HG03066 (cell line): ENCODE measurements around the gene SRBD1.
"Not testable (repeated sequence)": the region's sequence is repeated elsewhere in the genome, so short reads cannot be mapped to it uniquely, and the experiment has no call there.

Experiments used
- ATAC-seq: cut with Tn5 transposase; IDR thresholded peaks from one replicate; pipeline ENCODE4 v1.9.1; 2021; ENCODE audit warnings: low read depth; ENCODE audit not compliant: unreplicated experiment

Gene SRBD1

GRCh38 chr2:45438872-45439665, 172.0 kb downstream of the SRBD1 start:
- ATAC-seq = no peak

DNA sequence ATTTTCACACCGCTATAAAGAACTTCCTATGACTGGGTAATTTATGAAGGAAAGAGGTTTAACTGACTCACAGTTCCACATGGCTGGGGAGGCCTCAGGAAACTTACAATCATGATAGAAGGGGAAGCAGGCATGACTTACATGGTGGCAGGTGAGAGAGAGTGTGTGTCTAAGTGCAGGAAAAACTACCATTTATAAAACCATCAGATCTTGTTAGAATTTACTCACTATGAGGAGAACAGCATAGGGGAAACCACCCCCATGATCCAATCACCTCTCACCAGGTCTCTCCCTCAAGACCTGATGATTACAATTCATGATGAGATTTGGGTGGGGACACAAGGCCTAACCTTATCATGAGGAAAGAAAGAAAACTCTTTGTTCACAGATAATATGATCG, 174.6 kb downstream of the SRBD1 start:
- ATAC-seq = no peak

GRCh38 chr2:45435316-45435715, 175.8 kb downstream of the SRBD1 start:
- ATAC-seq = no peak

GRCh38 chr2:45433363-45433762, 177.7 kb downstream of the SRBD1 start:
- ATAC-seq = no peak

DNA sequence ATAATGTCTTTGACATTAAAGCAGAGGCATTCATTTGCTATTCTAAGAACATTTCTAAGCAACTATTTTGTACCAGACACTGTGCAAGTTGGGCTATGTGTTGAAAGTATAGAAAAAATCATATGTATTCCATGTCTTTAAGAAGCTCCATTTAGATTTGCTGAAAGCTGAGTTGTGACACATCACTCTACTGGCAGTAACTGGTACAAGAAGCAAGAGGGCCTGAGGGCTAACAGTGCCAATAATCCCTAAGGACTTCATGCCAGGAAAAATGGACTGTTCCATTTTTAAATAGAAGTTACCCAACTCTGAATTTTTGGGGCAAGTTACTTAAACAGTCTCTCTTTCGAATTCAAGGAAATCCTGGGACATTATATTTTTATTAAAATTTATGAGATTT, 178.7 kb downstream of the SRBD1 start:
- no peak for ATAC-seq

GRCh38 chr2:45426025-45426424, 185.0 kb downstream of the SRBD1 start:
- ATAC-seq = not testable (repeated sequence)

DNA sequence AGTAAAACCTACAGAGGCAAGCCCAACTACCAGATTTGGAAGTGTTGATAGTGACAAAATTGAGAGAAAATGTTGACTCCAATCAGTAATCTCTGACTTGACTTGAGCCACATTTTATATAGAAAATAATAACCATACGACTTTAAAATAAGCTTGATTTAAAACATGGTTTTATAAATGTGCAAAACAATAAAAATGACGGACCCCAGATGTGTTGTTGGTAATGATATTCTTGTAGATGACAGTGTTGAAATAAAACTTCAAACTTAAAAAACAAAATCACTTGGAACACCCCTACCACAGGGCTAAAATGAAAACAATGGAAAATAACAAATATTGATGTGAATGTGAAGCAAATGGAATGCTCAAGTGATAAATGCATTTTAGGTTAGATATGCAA, 188.1 kb downstream of the SRBD1 start:
- no peak for ATAC-seq

- no peak for ATAC-seq
These were observed 192.5 kb downstream of the SRBD1 start for GRCh38 chr2:45418532-45418931.

DNA sequence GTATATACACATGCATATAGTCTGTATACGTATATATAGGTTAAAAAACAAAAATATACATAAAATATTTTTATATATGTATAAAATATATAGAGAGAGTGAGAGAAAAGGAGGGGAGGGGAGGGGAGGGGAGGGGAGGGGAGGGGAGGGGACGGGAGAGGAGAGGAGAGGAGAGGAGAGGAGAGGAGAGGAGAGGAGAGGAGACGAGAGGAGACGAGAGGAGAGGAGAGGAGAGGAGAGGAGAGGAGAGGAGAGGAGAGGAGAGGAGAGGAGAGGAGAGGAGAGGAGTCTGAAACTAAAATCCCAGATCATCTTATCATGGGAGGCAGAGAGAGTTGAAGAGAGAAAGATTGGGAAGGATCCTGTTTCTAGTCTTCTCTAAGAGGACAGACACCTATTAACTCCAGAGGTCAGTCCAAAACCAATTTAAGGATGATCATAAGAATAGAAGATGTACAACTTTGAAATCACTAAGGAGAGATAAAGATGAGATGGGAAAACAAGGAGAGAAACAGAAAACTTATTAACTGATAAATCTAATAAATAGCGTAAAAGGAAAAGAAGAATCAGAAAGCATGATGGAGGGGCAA, 195.4 kb downstream of the SRBD1 start:
- ATAC-seq = no peak

GRCh38 chr2:45412754-45413379, 198.2 kb downstream of the SRBD1 start:
- ATAC-seq = no peak

- ATAC-seq = no peak
These were observed 201.4 kb downstream of the SRBD1 start for GRCh38 chr2:45409677-45410076.

GRCh38 chr2:45406621-45407020, 204.4 kb downstream of the SRBD1 start:
- ATAC-seq = no peak

- ATAC-seq = no peak
These were observed 206.2 kb downstream of the SRBD1 start for GRCh38 chr2:45404807-45405297.

DNA sequence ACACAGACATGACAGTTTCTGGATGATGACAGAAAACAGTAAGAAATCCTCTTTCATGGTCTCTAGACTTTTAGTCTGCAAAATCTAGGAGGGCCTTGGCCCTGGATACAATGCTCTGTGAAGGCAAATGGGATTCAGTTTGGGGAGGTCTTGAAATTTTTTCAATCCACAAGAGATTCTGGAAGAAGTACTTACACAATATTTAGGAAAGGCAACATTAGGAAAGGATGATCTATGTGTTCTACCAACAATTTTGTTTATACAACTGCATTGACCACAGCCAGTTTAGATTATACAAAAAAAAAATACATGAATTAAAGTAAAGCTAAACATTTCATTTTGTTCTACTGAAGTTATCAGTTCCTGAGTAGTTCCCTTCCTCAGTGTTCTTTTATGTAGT, 208.0 kb downstream of the SRBD1 start:
- ATAC-seq = no peak

DNA sequence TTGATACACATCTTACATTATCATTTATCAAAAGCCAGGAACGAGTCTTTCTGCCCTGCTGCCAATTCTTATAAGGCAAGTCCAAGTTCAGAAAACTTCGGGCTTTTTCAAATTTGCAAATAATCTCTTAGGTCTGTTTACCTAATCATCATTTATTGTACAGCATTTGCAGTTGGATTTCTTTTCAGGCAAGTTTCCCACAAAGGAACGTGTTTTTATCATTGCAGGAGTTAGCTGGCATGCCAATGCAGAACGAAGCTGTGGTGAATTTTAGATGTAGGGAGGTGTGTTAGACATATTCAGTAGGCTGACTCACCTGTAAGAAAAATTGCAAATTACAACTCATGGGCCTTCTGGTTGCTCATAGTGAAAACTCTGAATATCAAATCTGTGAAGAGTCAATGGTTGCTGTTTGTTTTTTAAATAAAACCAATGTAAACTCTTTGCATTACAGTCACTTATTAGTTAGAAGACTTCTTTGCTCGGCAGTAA, 209.6 kb downstream of the SRBD1 start:
- ATAC-seq = no peak

GRCh38 chr2:45399040-45399784, 211.9 kb downstream of the SRBD1 start:
- no peak for ATAC-seq

DNA sequence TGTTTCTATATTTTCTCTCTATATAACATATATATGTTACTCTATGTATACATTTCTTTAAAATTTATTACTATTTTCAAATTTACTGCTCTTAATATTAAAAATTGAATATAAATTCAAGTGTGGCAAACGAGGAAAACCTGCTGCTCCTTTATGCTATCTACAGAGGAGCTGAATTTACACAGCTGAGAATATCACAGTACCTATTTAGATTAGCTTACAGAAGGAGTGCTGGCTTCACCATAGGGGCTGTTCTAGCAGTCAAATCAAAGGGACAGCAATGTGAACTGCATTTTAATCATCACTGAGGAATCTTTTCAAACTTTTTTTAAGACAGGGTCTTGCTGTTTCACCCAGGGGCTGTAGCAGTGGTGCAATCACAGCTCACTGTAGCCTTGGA, 213.8 kb downstream of the SRBD1 start:
- no peak for ATAC-seq

DNA sequence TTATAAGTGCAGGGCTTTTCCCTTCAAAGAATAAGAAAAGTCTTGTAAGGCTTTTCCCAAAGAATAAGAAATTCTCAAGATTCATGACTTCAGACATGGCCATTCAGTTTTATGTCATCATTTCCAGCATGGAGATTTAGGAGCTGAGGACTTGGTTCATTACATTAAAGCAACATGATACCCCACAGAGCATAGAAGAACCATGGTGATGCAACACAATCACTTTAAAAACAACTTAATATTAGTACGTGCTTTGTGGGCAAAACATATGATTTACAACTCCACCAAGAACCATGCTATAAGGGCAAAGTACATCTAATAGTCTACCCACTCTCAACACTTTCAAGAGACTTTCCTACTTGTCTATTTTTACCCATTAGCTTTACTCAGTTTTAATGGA, 214.4 kb downstream of the SRBD1 start:
- no peak for ATAC-seq

DNA sequence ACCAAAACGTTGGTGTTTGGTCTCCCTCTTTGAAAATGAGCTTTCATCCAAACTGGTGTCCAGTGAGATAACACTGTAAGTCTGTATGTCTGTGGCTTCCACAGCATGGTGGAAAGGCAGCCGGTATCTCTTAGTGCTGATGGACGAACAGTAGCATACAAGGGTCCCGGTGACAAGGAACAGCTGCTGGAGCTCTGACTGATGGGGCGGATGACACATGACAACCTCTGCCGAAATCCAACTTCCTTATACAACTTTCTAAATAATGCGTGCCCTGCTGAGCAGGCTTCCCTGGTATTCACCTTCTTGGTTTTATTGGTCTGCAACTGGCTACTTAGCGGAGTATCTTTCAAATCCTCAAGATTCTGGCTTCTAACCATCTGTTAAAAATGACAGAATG, 216.2 kb downstream of the SRBD1 start:
- ATAC-seq = no peak

- no peak for ATAC-seq
These were observed 216.9 kb downstream of the SRBD1 start for GRCh38 chr2:45394216-45394615.

DNA sequence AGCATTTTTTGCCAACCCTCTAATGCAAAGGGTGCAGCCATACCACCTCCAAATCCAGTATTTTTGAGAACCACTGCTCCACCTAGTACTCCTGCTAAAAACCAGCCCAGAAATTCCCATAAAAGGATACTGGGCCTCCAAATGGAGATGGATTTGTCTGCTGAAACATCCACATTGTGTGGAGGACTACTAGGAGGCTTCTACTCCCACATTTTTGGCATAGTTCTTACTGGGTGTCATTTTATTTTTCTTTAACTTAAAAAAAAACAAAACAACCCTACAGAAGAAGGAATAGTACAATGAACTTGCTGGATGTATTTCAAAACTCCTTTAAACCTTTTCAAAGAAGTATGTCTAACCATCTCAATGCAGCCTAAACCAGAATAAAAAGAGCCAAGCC, 219.2 kb downstream of the SRBD1 start:
- no peak for ATAC-seq
